LoVo (cell line): ENCODE results near the gene FALEC.

ENCODE experiments used
- DNase-seq: peaks from one replicate; pipeline ENCODE4 v3.0.0-alpha.2; 2016; ENCODE audit warnings: low spot score

FALEC gene

GRCh38 chr1:150511985-150512660, 3.4 kb upstream of the FALEC start:
- DNase-seq: no peak

- DNase-seq: no peak
Measured at GRCh38 chr1:150512846-150513245, 2.7 kb upstream of the FALEC start.

- peak; percentile 47 for DNase-seq
Measured at GRCh38 chr1:150513351-150513791, 2.2 kb upstream of the FALEC start.

GRCh38 chr1:150514260-150514659, 1.3 kb upstream of the FALEC start:
- DNase-seq: no peak

- no peak for DNase-seq
Measured at GRCh38 chr1:150514913-150515327, 632 bp upstream of the FALEC start.

- no peak for DNase-seq
Measured at GRCh38 chr1:150516050-150516591, 569 bp downstream of the FALEC start.

GRCh38 chr1:150516616-150517015, 1.1 kb downstream of the FALEC start:
- no peak for DNase-seq

- DNase-seq: no peak
Measured at GRCh38 chr1:150521196-150521968, 5.8 kb downstream of the FALEC start.

- DNase-seq: no peak
Measured at GRCh38 chr1:150525348-150525747, 9.8 kb downstream of the FALEC start.

- no peak for DNase-seq
Measured at GRCh38 chr1:150528196-150528595, 12.6 kb downstream of the FALEC start.

GRCh38 chr1:150529017-150529416, 13.5 kb downstream of the FALEC start:
- DNase-seq: peak; percentile 62

GRCh38 chr1:150530491-150531159, 15.1 kb downstream of the FALEC start:
- DNase-seq: no peak

GRCh38 chr1:150532860-150533259, 17.3 kb downstream of the FALEC start:
- no peak for DNase-seq

- no peak for DNase-seq
Measured at GRCh38 chr1:150534002-150534401, 18.4 kb downstream of the FALEC start.

GRCh38 chr1:150535511-150536287, 20.1 kb downstream of the FALEC start:
- DNase-seq: peak; percentile 41

GRCh38 chr1:150536836-150537731, 21.5 kb downstream of the FALEC start:
- DNase-seq: no peak

- DNase-seq: no peak
Measured at GRCh38 chr1:150537732-150538684, 22.5 kb downstream of the FALEC start.

- no peak for DNase-seq
Measured at GRCh38 chr1:150543500-150544143, 28.1 kb downstream of the FALEC start.

GRCh38 chr1:150544204-150544603, 28.7 kb downstream of the FALEC start:
- no peak for DNase-seq
